HG03342 (cell line): Measurements from ENCODE around the gene PRKAR1B.

Experiments used
- ATAC-seq: cut with Tn5 transposase; IDR thresholded peaks from one replicate; pipeline ENCODE4 v1.9.1; 2021; ENCODE audit warnings: mild to moderate bottlenecking, moderate library complexity; ENCODE audit not compliant: unreplicated experiment

PRKAR1B gene

DNA sequence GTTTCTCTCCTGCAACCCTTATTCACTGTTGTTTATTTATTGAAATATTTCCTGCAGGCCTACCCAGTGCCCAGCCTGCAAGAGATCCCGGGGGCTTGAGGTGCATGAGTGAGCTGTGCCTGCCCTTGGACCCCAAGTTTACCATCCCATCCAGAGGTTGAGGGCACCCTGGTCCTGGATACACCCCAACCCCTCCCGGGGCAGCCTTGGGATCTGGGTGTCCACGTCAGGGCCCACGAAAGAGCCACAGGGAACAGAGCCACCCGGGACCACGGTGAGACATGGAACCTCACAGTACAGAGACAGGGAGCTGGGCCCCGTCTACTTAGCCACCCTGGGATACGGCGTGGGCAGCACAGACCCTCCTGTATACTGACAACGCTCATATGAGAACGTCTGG is 178.7 kb downstream of the PRKAR1B start:
- ATAC-seq: no peak

DNA sequence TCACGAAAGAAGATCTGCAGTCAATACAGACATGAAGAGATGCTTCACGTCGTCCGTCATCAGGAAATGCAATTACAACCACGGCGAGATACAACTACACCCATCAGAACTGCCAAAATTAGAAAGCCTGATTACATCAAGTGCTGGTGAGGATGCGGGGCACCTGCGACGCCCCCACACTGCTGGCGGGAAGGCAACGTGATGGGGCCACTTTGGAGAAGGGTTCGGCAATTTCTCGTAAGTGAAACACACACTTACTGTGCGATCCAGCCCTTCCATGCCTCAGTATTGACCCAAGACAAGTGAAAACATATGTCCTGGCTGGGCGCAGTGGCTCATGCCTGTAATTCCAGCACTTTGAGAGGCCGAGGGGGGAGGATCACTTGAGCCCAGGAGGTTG is 181.6 kb downstream of the PRKAR1B start:
- ATAC-seq: no peak

DNA sequence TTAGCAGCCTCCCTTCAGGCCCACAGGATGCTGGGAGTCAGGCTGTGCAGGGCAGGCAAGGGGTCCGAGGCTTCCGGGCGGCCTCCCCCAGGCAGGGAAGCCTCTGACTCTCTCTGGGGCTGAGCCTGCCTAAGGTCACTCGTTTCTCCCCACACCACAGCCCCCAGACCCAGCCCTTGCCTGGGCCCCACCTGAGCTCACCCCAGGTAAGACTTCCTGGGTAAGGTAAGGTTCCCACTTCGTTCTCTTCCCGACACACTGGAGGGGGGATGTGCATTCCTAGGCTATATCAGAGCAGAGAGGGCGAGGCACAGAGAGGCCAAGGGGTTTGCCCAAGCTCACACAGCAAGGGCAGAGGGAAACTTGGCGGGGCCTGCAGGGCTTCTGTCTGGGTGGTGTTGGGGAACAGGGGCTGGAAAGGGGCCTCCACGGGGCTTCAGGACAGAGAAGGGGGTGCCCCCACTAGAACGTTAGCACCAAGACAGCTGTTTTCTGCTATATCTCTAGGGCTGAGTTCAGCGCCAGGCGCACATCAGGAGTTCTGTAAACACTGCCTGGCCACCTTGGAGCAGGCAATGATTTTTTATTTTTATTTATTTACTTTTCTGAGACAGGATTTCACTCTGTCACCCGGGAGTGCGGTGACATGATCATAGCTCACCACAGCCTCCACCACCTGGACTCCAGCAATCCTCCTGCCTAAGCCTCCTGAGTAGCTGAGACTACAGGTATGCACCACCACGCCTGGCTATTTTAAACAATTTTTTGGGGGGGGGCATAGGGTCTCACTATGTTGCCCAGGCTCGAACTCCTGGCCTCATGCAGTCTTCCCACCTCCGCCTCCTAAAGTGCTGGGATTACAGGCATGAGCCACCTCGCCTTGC is 182.5 kb downstream of the PRKAR1B start:
- no peak for ATAC-seq

DNA sequence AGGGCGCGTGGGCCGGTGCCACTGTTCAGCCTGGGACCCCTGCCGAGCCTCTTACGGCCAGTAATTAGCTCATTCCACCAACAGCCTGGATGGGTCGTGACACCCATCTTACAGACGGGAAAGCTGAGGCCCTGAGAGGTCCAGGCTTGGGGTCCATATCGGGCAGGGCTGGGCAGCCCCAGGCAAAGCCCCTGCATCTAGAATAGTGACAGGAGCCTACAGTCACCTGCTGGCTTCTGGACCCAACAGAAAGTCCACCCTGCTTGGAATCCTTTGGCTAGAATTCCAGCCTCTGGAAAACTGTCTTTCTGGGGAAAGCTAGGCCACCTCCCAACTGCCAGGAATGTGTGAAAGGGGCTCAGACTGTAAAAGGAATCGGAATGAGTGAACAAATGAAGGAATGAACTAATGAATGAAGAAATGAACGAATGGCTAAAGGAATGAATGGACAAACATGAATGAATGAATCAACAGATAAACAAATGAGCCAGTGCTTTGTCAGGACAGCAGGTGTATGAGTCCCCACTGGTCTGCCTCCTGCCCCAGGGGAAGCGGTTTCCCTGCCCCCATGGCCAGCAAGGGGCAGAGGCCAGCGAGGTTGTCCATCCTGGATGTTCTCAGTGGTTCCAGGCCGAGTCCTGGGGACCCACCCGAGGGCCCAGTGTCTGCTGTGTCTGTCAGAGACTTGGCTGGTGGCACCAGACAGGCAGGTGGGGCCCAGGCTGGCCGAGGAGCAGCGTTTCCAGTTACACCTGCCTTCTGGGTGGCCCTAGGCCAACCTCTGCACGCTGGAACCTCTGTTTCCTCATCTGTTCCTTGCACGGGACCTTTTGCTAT is 183.4 kb downstream of the PRKAR1B start:
- no peak for ATAC-seq

DNA sequence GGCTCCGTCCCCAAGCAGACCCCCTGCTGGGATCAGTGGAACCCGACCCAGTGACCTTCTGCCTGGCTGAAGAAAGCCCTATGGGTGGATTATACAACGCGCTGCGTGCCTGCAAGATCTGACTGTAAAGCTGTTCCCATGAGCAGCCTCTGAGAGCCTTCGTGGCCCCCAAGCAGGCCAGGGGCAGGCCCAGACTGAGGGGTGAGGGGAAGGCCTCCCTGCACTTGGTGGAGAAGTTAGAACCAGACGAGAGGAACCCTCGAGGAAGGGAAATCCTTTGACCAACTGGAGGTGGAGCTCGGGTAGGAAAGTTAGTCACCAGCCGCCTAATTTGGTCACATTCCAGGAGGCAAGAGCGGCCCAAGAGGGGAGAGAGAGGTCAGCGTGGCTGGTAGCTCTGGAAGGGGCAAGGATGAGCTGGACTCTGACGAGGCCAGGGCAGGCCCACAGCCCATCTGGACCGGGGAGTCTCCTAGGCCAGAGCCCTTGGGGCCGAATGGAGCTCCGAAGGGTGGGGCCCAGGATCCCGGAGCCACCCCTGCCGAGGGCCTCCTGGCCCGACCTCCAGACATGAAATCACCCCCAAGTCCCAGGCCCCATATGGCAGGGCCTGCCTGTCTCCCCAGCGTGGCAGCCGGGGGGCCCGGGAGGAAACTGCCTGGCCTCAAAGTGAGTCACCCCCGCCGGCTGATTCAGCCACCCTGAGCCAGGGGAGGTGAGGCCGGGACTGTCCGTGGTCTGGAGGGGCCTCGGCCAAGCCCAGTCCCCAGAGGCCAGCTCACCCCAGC is 184.2 kb downstream of the PRKAR1B start:
- ATAC-seq: no peak

DNA sequence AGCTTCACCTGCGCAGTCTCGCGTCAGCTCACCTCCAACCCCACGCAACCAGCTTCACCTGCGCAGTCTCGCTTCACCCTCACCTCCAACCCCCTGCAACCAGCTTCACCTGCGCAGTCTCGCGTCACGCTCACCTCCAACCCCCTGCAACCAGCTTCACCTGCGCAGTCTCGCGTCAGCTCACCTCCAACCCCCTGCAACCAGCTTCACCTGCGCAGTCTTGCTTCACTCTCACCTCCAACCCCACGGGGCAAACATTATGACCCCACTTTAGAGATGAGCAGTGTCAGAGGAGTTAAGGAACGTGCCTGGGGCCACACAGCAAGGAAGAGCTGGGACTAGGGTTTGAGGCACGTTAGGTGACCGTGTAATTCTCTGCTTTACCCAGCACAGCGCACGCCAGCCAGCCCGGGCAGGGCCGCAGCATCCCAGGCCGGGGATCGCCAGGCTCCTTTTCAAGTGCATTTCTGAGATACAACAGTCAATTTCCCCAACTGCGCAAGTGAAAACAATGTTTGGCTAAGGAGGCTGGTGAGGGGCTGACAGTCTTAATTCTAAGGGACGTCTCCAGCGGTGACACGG is 184.9 kb downstream of the PRKAR1B start:
- no peak for ATAC-seq

DNA sequence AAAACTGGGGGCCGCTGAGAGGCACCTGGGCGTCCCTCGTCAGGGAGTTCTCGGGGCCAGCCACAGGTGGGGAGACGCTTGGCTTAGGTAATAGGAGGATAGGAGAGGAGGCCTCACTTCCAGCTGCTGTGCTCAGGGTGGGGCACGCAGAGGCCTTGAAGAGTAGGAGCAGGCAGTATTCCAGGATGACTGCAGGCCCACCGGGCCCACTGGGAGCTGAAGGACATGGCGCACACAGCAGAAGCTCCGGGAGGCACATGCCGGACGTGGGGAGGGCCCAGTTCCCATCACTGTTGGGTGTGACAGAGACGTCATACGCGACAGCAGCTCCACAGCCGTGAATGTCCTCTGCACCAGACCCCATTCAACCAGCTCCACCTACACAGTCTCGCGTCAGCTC is 185.4 kb downstream of the PRKAR1B start:
- ATAC-seq: no peak

DNA sequence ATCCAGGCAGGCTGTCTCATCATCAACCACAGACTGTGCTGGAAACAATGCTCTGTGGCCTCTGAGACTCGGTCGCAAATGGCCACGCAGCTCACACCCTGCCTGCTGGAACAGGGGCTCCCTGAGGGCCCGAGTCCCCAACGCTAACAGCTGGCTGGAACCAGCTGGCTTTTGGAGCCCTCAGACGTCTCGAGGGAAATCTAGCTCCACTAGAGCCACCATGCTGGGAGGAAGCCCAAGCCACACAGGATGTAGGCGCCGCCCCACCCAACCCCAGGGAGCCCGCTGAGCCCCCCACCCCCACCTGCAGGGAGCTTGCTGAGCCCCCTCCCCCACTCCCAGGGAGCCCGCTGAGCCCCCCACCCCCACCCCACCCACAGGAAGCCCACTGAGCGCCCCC is 186.1 kb downstream of the PRKAR1B start:
- no peak for ATAC-seq

DNA sequence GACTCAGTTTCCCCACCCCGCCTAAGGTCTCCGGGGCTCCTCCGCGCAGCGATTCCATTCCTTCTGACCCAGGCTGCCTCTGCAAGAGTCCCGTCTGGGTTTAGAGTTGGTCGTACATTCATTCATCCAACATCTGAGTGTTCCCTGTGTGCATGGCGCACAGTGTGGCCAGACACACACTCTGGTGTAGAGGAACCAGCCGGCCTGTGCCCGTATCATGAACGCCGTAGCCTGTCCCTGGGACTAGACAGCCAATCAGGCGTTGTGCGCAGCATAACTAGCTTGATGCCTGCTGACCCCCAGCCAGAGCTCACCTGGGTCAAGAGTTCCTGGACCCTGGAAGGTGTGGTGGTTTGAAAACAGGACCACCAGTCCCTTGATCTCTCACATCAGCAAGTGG is 186.5 kb downstream of the PRKAR1B start:
- no peak for ATAC-seq

DNA sequence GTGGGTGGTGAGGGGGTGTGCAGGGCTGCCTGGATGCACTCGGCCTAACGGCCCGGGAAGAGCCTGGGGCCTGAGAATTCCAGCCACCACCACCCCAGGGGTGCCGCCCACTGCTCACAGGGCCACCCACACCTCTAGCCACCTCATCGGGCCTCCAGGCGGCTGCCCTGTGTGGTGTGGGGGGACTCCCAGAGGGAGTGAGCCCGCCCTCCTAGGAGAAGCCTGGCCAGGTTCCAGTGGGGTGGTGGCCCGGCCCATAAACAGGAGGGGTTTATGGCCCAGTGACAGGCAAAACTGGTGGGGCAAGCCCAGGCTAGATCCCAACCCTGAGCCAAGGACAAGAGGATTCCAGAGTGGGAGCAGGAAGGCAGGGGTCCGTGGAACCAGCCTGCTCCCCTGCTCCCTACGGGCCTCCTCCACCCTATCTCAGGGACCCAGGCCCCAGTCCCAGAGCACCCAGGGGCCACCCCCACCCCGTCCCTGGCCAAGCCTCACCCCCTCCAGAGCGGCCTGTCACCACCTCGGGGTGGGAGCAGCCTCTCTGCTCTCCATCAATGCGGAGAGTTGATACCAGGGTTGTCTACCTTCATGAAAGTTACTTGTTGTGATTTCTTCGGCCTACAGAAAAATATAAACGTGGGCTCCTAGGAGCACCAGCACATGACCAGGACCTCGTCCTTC is 187.2 kb downstream of the PRKAR1B start:
- ATAC-seq: no peak

DNA sequence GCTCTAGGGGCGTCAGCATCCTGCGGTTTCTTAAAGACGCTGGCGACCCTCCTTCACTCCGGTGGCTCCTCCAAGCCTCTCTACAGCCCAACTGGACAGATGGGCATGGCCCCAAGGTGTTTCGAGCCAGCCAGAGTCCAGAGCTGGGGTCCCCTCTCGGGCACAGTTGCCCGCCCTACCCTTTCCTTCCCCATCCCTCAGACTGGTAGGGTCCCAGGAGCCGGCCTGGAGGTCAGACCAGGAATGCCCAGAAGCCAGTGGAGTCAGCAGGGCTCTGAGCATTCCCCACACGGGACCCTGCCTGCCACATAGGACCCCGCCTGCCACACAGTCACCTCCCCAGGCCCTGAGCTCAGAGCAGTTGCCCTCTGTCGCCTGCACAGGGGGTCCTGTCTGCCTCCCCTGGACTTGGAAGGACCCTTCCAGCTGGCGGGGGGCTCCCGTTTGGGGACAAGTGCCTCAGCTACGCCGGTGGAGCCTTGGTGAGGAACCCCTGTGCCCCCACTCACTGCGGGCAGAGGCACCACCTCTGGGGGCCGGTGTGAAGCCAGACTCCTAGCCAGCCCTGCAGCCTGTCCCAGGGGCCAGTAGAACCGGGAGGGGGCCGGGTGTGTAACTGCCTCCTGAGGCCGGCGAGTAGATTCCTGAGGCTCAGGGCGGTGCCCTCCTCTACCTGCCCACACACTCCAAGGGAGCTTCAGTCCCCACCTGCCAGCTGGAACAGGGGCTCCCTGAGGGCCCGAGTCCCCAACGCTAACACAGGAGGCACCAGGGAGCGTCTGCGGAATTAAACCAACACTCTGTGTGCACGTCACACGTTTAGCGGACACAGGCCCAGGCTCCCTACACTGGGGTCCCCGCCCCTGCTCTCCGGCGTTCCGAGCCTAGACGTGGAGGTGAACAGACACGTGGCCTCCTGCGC is 188.1 kb downstream of the PRKAR1B start:
- ATAC-seq: no peak

DNA sequence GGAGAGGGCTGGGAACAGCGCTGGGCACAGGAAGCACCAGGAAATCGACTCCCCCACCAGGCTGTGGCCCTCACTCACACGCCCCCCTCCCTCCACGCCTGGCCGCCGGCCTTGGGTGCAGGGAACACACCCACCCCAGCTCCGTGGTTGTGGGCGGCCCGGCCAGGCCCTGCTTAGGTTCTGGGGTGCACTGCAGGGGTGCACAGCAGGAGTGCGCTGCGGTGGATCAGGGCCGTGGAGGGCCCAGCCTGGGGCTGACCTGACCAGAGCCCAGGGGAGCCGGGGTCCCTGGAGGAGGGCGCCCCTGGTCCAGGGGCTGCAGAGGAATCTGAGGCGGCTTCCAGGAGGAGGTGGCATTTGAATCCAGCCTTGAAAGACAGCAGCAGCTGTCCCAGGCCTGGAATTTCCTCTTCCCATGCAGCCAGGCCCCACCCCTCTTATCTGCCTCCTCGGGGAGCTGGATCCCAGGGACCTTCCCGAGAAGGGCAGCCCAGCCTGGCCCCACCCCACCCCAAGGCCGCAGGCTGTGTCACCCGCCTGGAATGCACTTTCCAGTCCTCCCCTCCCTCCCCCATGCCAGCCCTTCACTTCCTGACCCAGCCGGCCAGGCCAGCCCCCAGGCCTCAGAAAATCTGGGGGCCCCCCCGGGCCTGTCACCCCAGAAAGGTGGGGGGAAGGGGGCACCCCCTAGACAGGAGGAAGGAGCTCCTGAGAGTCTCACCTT is 189.0 kb downstream of the PRKAR1B start:
- ATAC-seq: no peak

DNA sequence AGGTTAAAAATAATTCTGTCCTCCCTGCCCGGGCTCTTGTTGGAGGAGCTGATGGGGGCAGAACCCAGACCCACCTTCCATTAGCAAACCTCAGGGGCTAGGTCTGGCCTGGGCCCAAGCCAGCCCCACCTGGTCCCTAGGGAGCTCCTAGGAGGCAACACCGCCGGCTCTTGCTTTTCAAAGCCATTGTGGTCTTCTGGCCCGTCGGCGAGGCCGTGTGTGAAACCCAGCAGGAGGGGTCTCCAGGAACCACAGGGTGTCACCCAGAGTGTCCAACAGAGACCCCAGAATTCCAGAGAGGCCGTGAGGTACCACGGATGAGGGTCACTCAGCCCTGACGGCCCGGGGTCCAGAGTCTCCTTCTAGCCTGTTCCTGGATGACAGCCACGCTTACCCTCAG is 190.8 kb downstream of the PRKAR1B start:
- ATAC-seq: no peak

DNA sequence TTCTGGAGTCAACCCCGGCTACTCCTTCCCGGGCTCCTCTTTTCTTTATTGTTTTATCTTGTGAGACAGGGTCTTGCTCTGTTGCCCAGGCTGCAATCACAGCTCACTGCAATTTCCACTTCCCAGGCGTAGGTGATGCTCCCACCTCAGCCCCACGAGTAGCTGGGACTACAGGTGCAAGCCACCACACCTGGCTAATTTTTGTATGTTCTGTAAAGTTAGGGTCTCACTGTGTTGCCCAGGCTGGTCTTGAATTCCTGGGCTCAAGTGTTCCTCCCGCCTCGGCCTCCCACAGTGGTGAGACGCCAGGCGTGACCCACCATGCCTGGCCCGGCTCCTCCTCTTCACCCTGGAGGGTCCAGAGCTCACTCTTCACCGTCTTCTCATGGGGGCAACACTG is 192.1 kb downstream of the PRKAR1B start:
- ATAC-seq: no peak

DNA sequence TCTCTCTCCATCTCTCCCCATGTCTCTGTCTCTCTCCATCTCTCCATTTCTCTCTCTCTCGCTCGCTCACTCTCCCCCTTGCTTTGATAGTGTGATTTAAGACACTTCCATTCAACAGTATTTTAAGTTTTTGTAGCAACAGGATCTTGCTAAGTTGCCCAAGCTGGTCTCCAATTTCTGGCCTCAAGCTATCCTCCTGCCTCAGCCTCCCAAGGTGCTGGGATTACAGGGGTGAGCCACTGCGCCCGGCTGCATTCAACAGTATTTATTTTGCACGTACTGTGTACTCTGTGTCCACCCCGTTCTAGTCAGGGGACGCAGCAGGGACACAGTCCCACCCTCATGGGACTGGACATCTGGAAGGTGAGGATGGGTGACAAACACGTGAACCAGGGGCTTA is 193.0 kb downstream of the PRKAR1B start:
- no peak for ATAC-seq

DNA sequence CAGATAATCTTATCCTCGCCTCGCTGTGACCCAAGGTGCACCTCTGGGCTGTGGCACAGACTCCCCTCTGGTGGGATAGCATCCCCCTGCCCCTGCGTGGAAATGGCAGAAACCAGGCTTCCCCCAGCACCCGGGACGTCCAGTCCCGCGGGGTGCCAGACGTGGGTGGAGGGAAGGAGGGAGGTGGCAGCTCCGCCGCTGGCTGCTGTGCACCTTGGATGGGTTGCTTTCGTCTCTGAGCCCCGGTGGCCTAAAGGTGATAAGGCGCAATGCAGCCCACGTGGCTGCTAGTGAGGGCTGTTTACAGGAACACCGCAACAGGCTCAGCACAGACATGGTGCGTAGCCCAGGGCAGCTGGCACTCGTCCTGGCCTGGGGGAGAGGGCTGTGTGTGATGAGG is 193.8 kb downstream of the PRKAR1B start:
- ATAC-seq: no peak

DNA sequence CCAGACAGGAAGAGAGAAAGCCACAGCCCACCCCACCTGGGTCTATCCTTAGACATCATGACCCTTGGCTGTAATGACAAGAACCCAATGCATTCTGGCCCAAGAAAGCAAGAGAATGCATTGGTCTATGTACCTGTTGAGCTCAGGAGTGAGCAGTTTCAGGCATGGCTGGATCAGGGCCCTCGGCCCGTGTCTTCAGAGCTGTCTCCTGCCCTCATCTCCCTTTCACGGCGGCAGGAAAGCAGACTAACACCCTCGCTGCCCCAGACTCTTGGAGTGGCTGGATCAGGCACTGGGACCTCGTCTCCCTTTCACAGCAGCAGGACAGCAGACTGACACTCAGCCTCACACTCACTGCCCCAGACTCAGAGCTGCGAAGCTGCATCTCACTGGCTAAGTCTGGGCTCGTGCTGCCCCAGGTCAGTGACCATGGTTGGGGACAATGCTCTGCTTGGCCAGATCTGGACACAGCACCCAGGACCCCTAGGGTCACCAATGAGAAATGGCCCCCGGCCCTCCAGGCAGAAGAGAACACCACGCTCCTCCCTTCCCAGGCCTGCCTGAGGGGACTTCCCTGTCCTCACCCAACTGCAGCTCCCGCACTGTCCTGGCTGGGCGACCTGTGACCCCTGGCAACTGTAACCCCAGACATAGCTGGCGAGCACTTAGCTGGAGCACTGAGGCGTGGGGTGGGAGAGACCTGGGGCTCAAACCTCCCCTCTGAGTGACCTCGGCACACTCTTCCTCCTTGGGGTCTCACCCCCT is 194.5 kb downstream of the PRKAR1B start:
- ATAC-seq: no peak

DNA sequence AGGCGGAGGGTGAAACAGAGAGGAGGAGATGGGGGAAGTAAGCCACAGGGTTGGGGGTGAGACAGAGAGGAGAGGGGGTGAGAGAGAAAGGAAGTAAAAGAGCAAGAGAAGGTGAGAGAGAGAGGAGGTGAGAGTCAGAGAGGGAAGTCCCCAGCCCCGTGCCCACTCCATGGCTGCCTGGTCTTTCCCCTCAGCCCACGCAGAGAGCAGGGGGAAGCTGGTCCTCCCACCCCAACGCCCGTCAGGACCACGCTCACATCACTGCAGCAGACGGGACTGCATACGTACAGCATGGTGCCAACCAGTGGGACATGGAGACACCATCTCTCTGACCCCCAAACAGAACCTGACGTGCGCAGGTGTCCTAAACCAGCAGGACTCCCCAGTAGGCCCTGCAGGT is 195.3 kb downstream of the PRKAR1B start:
- no peak for ATAC-seq
